NB4 (cell line): ENCODE measurements around the gene MT1H.
"Not testable (repeated sequence)": the region's sequence is repeated elsewhere in the genome, so short reads cannot be mapped to it uniquely, and the experiment has no call there.

Source experiments
- CTCF ChIP-seq: IDR thresholded peaks from one replicate; pipeline ENCODE4 v1.5.1; 2012; ENCODE audit warnings: low read depth, low read length
- MAX ChIP-seq: IDR thresholded peaks from 2 replicates; pipeline ENCODE4 v1.6.1; 2011; ENCODE audit warnings: low read depth, low read length
- MYC ChIP-seq: IDR thresholded peaks from 2 replicates; pipeline ENCODE4 v1.6.1; 2011; ENCODE audit warnings: low read depth, low read length
- POLR2A ChIP-seq: IDR thresholded peaks from 2 replicates; pipeline ENCODE4 v1.6.1; 2011; ENCODE audit warnings: mild to moderate bottlenecking; ENCODE audit not compliant: insufficient read length; ENCODE audit errors: extremely low read depth

GRCh38 chr16:56674570-56674969 is 5.0 kb downstream of the MT1H start:
- TF ChIP-seq POLR2A, CTCF, MAX, MYC: not testable (repeated sequence)
